ENCODE measurements around the gene DCLRE1C. TPM values are rescaled to one million over a fixed set of nuclear protein-coding genes. Genes with fewer than 3 reads are reported as not detected.
"Not testable (repeated sequence)": the region's sequence is repeated elsewhere in the genome, so short reads cannot be mapped to it uniquely, and the experiment has no call there.

The DCLRE1C gene
- total RNA-seq = 11.4 TPM

GRCh38 chr10:14954001-14954770 is at the start of gene DCLRE1C:
Gene DCLRE1C, minus strand, starts transcription at chr10:14954096. Its CDS starts 86 bp downstream, at chr10:14954010.
- peak; percentile 85 for DNase-seq

GRCh38 chr10:14995964-14996565 is 42.2 kb upstream of the DCLRE1C start:
- no peak for DNase-seq

- not testable (repeated sequence) for DNase-seq
Observed at GRCh38 chr10:14993500-14994455, 39.9 kb upstream of the DCLRE1C start.

- DNase-seq = not testable (repeated sequence)
Observed at GRCh38 chr10:14992336-14992735, 38.4 kb upstream of the DCLRE1C start.

- not testable (repeated sequence) for DNase-seq
Observed at GRCh38 chr10:14991035-14991749, 37.3 kb upstream of the DCLRE1C start.

- DNase-seq = not testable (repeated sequence)
Observed at GRCh38 chr10:14989552-14989951, 35.7 kb upstream of the DCLRE1C start.

- no peak for DNase-seq
Observed at GRCh38 chr10:14982744-14983143, 28.8 kb upstream of the DCLRE1C start.

- DNase-seq = no peak
Observed at GRCh38 chr10:14975672-14976273, 21.9 kb upstream of the DCLRE1C start.

GRCh38 chr10:14974153-14974998 is 20.5 kb upstream of the DCLRE1C start:
- not testable (repeated sequence) for DNase-seq

- no peak for DNase-seq
Observed at GRCh38 chr10:14971867-14972448, 18.1 kb upstream of the DCLRE1C start.

GRCh38 chr10:14967897-14968296 is 14.0 kb upstream of the DCLRE1C start:
- no peak for DNase-seq

- DNase-seq = peak; percentile 95
Observed at GRCh38 chr10:14959221-14960057, 5.5 kb upstream of the DCLRE1C start, which contains the start of gene MEIG1. Gene MEIG1, plus strand, starts transcription at chr10:14959388. Its CDS starts 7,081 bp downstream, at chr10:14966469.

- no peak for DNase-seq
Observed at GRCh38 chr10:14958872-14959220, 5.0 kb upstream of the DCLRE1C start.

- DNase-seq = no peak
Observed at GRCh38 chr10:14954934-14955333, 1.0 kb upstream of the DCLRE1C start.

GRCh38 chr10:14953424-14954000 is 384 bp downstream of the DCLRE1C start:
- peak; percentile 50 for DNase-seq

- DNase-seq = no peak
Observed at GRCh38 chr10:14952851-14953423, 959 bp downstream of the DCLRE1C start.

GRCh38 chr10:14949291-14949690 is 4.6 kb downstream of the DCLRE1C start:
- no peak for DNase-seq

GRCh38 chr10:14947268-14947667 is 6.6 kb downstream of the DCLRE1C start:
- DNase-seq = no peak
